SK-MEL-5 (cell line): ENCODE measurements around the gene OR2F1. TPM values are rescaled to one million over a fixed set of nuclear protein-coding genes. Genes with fewer than 3 reads are reported as not detected.
"Not testable (repeated sequence)": the region's sequence is repeated elsewhere in the genome, so short reads cannot be mapped to it uniquely, and the experiment has no call there.

ENCODE experiments used
- DNase-seq: peaks from one replicate; pipeline ENCODE4 v3.0.0-alpha.2; 2016; ENCODE audit warnings: low read depth, low spot score
- in situ Hi-C: cut with HindIII; loops from 2 replicates; pipeline ENCODE4 v1.10.0; 2016; ENCODE audit warnings: low sequenced_read_pairs, high pct_unique_total_duplicates, low pct_unique_long_range_greater_than_20kb
- total RNA-seq: library from RNA; depleted of rRNA; stranded (reverse); fragments of >200 nt; shearing (Covaris generic); gene quantifications from 2 replicates; pipeline ENCODE4 v1.2.3, GENCODE V29; 2014; rRNA removed

OR2F1 gene
- total RNA-seq, 1 experiment from 2014 or later, result not detected

DNA sequence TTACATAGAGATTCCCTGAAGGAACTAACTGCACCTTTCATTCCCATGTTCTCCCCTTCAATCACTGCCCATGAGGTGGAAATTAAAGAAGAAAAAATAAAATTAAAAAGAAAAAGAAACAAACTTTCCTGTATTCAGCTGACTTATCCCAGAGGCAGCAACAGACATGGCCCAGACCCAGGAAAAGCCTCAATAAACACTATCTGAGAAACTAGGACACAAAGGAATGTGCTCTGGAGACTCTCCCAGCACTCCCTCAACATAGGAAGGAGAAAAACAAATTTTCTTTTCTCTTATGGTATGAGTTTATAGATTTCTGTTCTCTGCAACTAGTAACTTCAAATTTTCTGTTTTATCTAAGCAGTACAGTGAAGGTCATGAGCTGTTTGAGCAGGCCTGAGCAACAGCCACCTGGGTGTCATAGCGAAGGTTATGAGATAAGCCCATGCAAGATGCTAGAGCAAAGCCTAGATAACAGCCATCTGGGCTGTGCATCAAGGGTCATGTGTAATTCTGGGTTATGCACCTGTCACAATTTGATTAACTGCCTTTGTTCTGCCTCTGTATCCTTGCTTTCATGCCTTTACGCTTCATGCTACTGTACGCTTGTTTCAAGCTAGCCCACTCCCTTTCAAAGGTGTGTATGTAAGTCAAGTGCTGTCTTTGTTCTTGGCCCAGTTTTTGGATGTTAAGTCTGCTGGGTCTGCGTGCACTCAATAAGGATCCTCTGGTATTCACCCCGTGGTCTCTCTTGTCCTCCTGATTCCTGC lies 34.5 kb downstream of the OR2F1 start:
- no peak for DNase-seq
- in situ Hi-C loops, result no loop called here

- in situ Hi-C loops, result no loop called here
Observed at GRCh38 chr7:143992670-143993069, 38.0 kb downstream of the OR2F1 start.

GRCh38 chr7:143993924-143994323 lies 39.3 kb downstream of the OR2F1 start:
- in situ Hi-C loops, result no loop called here
- DNase-seq, result no peak

More at GRCh38 chr7:143992670-143993069, 38.0 kb downstream of the OR2F1 start:
- no peak for DNase-seq

GRCh38 chr7:144000020-144000419 lies 45.4 kb downstream of the OR2F1 start, which contains the start of gene OR6B1:
TSS of gene OR6B1 (plus strand) at chr7:144000320. CDS start at chr7:144003997, 3,677 bp downstream.
- in situ Hi-C loops, result no loop called here
- no peak for DNase-seq

DNA sequence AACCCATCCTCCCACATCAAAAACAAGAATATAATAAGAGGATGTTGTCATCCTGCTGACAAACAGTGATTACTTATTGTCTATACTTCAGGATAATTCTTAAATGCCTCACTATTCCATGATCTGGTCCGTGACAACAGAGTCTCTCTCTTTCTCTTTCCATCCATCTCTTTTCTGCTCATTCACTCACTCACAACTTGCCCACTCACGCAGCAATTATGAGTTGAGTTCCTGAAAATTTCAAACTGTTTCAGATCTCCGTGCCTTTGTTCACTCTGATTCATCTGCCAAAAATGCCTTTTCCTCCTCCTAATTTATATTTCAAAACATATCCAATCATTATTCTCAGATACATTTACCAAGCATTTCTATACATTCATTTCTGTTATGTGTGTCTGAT lies 46.9 kb downstream of the OR2F1 start:
- in situ Hi-C loops, result no loop called here
- DNase-seq, result no peak

DNA sequence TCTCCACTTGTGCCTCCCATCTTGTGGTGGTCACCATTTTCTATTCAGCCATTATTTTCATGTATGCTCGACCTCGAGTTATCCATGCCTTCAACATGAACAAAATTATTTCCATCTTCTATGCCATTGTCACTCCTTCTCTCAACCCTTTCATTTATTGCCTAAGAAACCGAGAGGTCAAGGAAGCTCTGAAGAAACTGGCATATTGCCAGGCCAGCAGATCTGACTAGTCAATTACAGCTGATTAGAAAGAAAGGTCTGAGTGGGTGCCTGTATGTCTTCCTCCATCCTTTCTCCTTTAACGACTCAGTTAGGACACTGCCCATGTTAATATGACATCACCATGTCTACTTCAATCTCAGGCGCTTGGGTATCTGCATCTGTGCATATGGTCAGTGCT lies 50.1 kb downstream of the OR2F1 start:
- in situ Hi-C loops, result no loop called here
- no peak for DNase-seq

- DNase-seq, result no peak
- in situ Hi-C loops, result no loop called here
Observed at GRCh38 chr7:144006029-144006691, 51.5 kb downstream of the OR2F1 start.

DNA sequence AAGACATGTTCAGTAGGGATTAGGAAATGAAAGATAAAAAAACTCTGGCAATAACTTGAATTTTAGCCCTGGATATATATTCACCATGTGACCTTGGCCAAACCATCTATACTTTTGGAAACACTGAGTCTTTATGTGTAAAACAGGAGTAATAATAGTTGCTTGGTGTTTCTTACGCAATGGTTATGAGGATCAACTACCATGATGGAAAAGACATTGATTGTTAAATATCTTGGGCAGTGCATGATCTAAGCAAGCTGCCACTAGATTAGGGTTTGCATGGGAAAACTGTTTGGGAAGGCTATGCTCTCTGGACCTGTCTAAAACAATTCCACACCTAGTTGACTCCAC lies 52.0 kb downstream of the OR2F1 start:
- in situ Hi-C loops, result no loop called here
- DNase-seq, result no peak

GRCh38 chr7:144009361-144009760 lies 54.7 kb downstream of the OR2F1 start:
- DNase-seq, result no peak
- in situ Hi-C loops, result no loop called here

DNA sequence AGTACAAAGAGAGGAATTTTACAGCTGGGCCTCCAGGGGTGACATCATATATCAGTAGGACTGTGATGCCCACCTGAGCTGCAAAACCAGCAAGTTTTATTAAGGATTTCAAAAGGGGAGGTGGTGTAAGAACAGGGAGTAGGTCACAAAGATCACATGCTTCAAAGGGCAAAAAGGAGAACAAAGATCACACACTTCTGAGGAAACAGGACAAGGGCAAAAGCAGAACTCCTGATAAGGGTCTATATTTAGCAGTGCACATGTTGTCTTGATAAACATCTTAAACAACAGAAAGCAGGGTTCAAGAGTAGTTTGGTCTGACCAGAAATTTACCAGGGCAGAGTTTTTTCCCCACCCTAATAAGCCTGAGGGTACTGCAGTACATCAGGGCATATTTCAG lies 55.4 kb downstream of the OR2F1 start:
- in situ Hi-C loops, DNase-seq: not testable (repeated sequence)

- in situ Hi-C loops, DNase-seq: not testable (repeated sequence)
Observed at GRCh38 chr7:144010821-144011220, 56.2 kb downstream of the OR2F1 start.

- peak; percentile 38 for DNase-seq
- in situ Hi-C loops, result no loop called here
Observed at GRCh38 chr7:144011458-144012230, 57.0 kb downstream of the OR2F1 start.

Other genes starting within 250 kb of the OR2F1 start
- gene CTAGE6, start 197.1 kb upstream of the OR2F1 start, total RNA-seq, result not detected in 2 replicates
- gene TCAF1, start 52.7 kb upstream of the OR2F1 start, total RNA-seq, result 21.2 and 25.9 TPM in 2 replicates
- not detected in 2 replicates for gene OR2F2, start 19.6 kb upstream of the OR2F1 start, total RNA-seq
- gene OR6B1, start 45.5 kb downstream of the OR2F1 start, total RNA-seq, result not detected in 2 replicates
- under 0.01 TPM in 1 of 2 replicates, not detected in the other for gene OR2A5, start 94.1 kb downstream of the OR2F1 start, total RNA-seq
- gene OR2A25, start 115.0 kb downstream of the OR2F1 start, total RNA-seq, result not detected in 2 replicates
- gene OR2A12, start 131.4 kb downstream of the OR2F1 start, total RNA-seq, result not detected in 2 replicates
- not detected in 2 replicates for gene OR2A2, start 154.7 kb downstream of the OR2F1 start, total RNA-seq
- not detected in 2 replicates for gene OR2A14, start 168.3 kb downstream of the OR2F1 start, total RNA-seq
- not detected in 2 replicates for gene CTAGE4, start 228.6 kb downstream of the OR2F1 start, total RNA-seq
- gene ARHGEF35, start 241.0 kb downstream of the OR2F1 start, total RNA-seq, result not detected in 2 replicates